GM19372 (cell line): ENCODE data around the gene ZNF557.
A peak's percentile ranks its signal among the peaks of the same experiment; 100 is the strongest.
"Not testable (repeated sequence)": the region's sequence is repeated elsewhere in the genome, so short reads cannot be mapped to it uniquely, and the experiment has no call there.

Experiments used
- ATAC-seq: cut with Tn5 transposase; IDR thresholded peaks from one replicate; pipeline ENCODE4 v1.9.1; 2021; ENCODE audit warnings: mild to moderate bottlenecking, low read depth, moderate library complexity; ENCODE audit not compliant: unreplicated experiment

Gene ZNF557

GRCh38 chr19:7069042-7069903 lies at the start of gene ZNF557:
Gene ZNF557, plus strand, starts transcription at chr19:7069703. Its CDS starts 5,372 bp downstream, at chr19:7075075.
- peak; percentile 91 for ATAC-seq

- ATAC-seq: not testable (repeated sequence)
Measured at GRCh38 chr19:7021331-7021730, 48.2 kb upstream of the ZNF557 start, which contains the start of gene MBD3L2B. Gene MBD3L2B, minus strand, starts transcription at chr19:7021431. Its CDS starts 34 bp downstream, at chr19:7021397.

GRCh38 chr19:7028790-7029189 lies 40.7 kb upstream of the ZNF557 start:
- not testable (repeated sequence) for ATAC-seq

- ATAC-seq: not testable (repeated sequence)
Measured at GRCh38 chr19:7030278-7030677, 39.2 kb upstream of the ZNF557 start, which contains the start of gene MBD3L5. Gene MBD3L5, plus strand, starts transcription at chr19:7030578. Its CDS starts 34 bp downstream, at chr19:7030612.

- not testable (repeated sequence) for ATAC-seq
Measured at GRCh38 chr19:7040079-7040478, 29.4 kb upstream of the ZNF557 start, which contains the start of gene MBD3L4. Gene MBD3L4, minus strand, starts transcription at chr19:7040179. Its CDS starts 35 bp downstream, at chr19:7040144.

GRCh38 chr19:7041563-7041962 lies 27.9 kb upstream of the ZNF557 start:
- ATAC-seq: not testable (repeated sequence)

GRCh38 chr19:7049021-7049420 lies 20.5 kb upstream of the ZNF557 start, which contains the start of gene MBD3L2:
Gene MBD3L2, plus strand, starts transcription at chr19:7049321. Its CDS starts 53 bp downstream, at chr19:7049374.
- not testable (repeated sequence) for ATAC-seq

- ATAC-seq: not testable (repeated sequence)
Measured at GRCh38 chr19:7051421-7051820, 18.1 kb upstream of the ZNF557 start.

GRCh38 chr19:7052896-7053295 lies 16.6 kb upstream of the ZNF557 start:
- ATAC-seq: not testable (repeated sequence)

- ATAC-seq: not testable (repeated sequence)
Measured at GRCh38 chr19:7054635-7055368, 14.7 kb upstream of the ZNF557 start.

GRCh38 chr19:7055679-7056078 lies 13.8 kb upstream of the ZNF557 start:
- ATAC-seq: not testable (repeated sequence)

- ATAC-seq: not testable (repeated sequence)
Measured at GRCh38 chr19:7056371-7056770, 13.1 kb upstream of the ZNF557 start.

- not testable (repeated sequence) for ATAC-seq
Measured at GRCh38 chr19:7058576-7058975, 10.9 kb upstream of the ZNF557 start, which contains the start of gene MBD3L3. Gene MBD3L3, minus strand, starts transcription at chr19:7058676. Its CDS starts 71 bp downstream, at chr19:7058605.

GRCh38 chr19:7059977-7060376 lies 9.5 kb upstream of the ZNF557 start:
- not testable (repeated sequence) for ATAC-seq

GRCh38 chr19:7063339-7063738 lies 6.2 kb upstream of the ZNF557 start:
- ATAC-seq: no peak

- no peak for ATAC-seq
Measured at GRCh38 chr19:7063764-7064418, 5.6 kb upstream of the ZNF557 start.

GRCh38 chr19:7067122-7067521 lies 2.4 kb upstream of the ZNF557 start:
- ATAC-seq: not testable (repeated sequence)

GRCh38 chr19:7067716-7068115 lies 1.8 kb upstream of the ZNF557 start:
- no peak for ATAC-seq

- no peak for ATAC-seq
Measured at GRCh38 chr19:7068599-7068998, 904 bp upstream of the ZNF557 start.

- ATAC-seq: no peak
Measured at GRCh38 chr19:7069904-7070226, 362 bp downstream of the ZNF557 start.
